HPDE6-E6E7 (cell line): ENCODE results near the gene ACIN1.
A peak's percentile ranks its signal among the peaks of the same experiment; 100 is the strongest.

Experiments used
- DNase-seq: peaks from one replicate; pipeline ENCODE4 v3.0.0; 2011; ENCODE audit warnings: missing footprints; ENCODE audit errors: extremely low spot score

ACIN1 gene

GRCh38 chr14:23043754-23044153 is 51.2 kb downstream of the ACIN1 start:
- no peak for DNase-seq

DNA sequence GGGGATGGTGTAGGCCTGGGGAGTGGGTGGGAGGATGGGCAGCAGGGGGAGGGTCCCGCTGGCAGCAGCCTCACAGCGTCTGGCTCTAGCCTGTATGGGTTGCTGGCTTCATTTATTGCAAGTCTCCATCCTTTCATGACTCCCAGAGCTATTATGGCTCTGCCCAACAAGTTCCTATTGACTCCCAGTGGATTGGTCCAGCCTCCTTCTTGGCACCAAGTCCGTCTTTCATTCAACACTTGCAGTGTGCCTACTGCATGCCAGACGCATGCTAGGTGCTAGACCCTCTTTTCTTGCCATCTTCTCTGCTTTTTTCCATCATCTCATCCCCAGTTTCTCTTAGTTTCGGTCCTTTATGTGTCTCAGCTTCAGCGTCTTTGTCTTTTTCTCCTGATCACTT is 51.8 kb downstream of the ACIN1 start:
- no peak for DNase-seq

DNA sequence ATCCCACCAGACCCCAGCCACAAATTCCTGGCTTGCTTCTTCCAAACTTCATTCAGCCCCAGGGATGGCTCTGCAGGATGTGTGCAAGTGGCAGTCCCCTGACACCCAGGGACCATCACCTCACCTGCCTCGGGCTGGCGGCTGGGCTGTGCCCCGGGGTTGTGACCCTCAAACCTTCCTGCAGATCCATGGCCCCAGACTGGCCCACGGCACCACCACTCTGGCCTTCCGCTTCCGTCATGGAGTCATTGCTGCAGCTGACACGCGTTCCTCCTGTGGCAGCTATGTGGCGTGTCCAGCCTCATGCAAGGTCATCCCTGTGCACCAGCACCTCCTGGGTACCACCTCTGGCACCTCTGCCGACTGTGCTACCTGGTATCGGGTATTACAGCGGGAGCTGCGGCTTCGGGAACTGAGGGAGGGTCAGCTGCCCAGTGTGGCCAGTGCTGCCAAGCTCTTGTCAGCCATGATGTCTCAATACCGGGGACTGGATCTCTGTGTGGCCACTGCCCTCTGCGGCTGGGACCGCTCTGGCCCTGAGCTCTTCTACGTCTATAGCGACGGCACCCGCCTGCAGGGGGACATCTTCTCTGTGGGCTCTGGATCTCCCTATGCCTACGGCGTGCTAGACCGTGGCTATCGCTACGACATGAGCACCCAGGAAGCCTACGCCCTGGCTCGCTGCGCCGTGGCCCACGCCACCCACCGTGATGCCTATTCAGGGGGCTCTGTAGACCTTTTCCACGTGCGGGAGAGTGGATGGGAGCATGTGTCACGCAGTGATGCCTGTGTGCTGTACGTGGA is 52.6 kb downstream of the ACIN1 start, which contains the start of gene PSMB11:
Gene PSMB11, plus strand, starts transcription at position 51 of the 804 bp plus-strand sequence. Its CDS starts 14 bp downstream, at position 65.
- no peak for DNase-seq

- DNase-seq: peak; percentile 56
Measured at GRCh38 chr14:23041729-23042128, 53.2 kb downstream of the ACIN1 start.

- no peak for DNase-seq
Measured at GRCh38 chr14:23040100-23040499, 54.8 kb downstream of the ACIN1 start.

GRCh38 chr14:23035303-23036144 is 59.4 kb downstream of the ACIN1 start:
- DNase-seq: no peak

DNA sequence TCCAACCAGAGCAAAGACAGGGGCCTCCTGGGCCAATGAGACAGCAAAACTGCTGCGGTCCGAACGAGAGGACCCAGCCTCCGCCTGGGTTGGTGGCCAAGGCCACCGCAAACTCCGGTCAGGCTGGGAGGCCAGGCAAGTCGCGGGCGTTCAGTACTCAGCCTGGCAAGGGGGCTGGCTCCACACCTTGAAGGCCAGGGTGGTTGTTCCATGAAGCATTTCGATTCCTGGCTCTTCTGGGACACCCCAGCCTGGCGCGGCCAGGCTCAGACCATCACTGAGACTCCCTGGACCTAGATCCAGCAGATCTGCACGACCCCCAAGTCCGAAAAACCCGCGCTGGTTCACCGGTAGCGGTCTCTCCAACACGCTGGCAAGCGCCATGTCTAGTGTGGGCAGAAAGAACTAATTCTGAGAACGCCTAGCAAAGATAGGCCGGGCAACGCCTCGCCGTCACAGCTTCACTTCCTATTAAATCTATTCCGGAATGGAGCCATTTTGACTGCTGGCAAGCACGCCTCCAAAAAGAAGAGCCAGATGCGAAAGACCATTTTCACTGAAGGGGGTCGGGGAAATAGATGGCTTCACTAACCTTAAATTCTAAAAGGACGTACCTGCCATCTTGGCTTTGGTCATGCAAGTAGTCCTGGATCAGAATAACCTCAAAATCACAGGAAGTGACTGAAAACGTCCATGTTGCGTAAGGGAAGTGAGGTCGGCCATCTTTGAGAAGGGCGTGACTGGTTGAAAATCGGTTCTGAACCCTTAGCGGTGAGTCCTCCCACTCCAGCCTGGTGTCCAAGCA is 60.2 kb downstream of the ACIN1 start, which contains the start of gene PSMB5:
Gene PSMB5, minus strand, starts transcription at position 403 of the 805 bp plus-strand sequence. Its CDS starts 19 bp downstream, at position 384.
- peak; percentile 96 for DNase-seq

GRCh38 chr14:23033801-23034497 is 61.0 kb downstream of the ACIN1 start:
- DNase-seq: no peak

DNA sequence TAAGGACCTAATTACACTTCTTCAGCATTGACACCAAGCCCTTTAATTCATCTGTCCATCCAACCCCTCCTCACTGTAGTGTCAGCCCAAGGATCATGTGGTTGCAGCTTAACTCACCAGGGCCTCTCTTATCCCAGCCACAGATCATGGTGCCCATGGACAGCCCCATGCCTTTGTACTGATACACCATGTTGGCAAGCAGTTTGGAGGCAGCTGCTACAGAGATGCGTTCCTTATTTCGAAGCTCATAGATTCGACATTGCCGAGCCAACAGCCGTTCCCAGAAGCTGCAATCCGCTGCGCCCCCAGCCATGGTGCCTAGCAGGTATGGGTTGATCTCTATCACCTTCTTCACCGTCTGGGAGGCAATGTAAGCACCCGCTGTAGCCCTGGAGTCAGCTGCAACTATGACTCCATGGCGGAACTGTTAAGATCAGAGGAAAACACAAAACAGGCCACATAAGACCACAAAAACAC is 61.6 kb downstream of the ACIN1 start:
- no peak for DNase-seq

- DNase-seq: no peak
Measured at GRCh38 chr14:23030936-23031335, 64.0 kb downstream of the ACIN1 start.

- DNase-seq: no peak
Measured at GRCh38 chr14:23028799-23029198, 66.1 kb downstream of the ACIN1 start.

GRCh38 chr14:23025151-23025814 is 69.7 kb downstream of the ACIN1 start:
- no peak for DNase-seq

GRCh38 chr14:23024612-23025075 is 70.3 kb downstream of the ACIN1 start:
- no peak for DNase-seq

- no peak for DNase-seq
Measured at GRCh38 chr14:23023795-23024152, 71.2 kb downstream of the ACIN1 start.

DNA sequence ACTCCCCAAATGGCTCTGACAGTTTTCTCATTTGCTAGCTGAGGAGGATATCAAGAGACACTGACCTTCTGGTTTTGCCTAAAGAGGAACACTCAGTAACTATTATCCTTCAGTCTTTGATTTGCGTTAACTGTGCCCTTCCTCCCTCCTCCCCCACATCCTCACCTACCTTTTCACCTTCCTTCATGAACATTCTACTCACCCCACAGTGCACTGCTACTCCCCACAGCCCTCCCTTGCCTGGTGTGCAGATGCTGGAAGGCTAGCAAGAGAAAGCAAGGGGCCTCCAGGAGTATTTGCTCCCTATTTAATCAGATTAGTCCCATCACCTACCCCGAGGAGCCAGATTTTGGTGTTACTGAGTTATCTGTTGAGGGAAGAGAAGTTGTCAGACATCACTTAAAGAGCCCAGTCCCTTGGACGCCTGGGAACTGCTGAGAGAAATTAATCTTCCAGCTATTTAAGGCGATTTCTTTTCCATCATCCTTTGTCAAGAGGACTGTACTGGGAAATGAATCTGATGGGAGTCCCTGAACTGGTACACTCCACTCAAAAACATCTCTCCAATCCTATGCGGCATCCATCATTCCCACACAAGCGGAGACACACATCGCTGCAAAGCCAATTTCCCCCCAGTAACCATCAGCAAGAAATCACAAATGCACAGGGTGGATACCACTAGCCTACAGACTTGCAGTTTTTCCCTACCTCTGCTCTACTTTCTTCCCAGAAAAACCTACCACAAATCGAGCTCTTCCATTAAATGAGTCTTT is 71.7 kb downstream of the ACIN1 start:
- DNase-seq: no peak

DNA sequence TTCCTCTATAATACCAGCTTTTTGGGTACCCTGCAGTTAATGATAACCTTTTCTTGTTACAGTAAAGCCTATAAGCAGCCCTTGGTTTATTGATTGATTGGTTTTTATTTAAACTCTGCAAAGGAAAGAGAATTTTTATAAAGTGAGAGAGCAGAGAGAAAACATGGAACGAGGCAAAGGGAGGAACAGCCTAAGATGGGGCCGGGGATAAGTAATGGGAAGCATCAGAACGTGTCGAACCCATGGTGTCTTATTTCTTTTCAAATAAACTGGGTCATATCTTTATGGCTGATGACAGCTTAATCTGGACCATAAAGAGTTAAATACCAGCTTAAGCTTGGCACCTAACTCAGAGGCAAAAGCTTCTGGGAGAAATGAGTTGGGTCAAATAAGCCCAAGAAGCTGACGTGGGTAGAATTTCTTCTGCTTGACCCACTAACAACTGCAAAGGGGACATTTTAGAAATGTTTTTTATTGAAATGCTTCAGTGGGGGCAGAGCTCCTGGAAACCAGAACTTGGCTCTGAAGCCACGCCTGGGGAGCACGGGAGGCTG is 73.0 kb downstream of the ACIN1 start:
- DNase-seq: no peak

DNA sequence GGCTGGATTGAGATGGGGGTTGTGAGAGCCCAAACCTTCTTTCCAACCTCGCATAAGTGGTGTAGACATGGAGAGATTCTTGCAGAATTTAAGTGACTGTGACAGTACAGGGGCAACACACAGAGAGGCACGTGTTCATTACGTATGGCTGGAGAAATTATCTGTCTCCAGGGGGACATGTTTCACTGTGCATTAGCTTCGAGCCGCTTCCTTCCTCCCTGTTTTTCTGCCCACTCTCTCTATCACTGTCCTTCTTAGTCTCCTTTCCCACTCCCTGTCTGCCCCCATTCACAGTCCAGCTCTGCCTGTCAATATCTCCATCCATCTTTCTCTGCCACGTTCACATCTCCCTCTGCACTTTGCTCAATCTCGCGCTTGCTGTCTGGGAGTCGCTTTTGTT is 73.5 kb downstream of the ACIN1 start:
- DNase-seq: no peak

DNA sequence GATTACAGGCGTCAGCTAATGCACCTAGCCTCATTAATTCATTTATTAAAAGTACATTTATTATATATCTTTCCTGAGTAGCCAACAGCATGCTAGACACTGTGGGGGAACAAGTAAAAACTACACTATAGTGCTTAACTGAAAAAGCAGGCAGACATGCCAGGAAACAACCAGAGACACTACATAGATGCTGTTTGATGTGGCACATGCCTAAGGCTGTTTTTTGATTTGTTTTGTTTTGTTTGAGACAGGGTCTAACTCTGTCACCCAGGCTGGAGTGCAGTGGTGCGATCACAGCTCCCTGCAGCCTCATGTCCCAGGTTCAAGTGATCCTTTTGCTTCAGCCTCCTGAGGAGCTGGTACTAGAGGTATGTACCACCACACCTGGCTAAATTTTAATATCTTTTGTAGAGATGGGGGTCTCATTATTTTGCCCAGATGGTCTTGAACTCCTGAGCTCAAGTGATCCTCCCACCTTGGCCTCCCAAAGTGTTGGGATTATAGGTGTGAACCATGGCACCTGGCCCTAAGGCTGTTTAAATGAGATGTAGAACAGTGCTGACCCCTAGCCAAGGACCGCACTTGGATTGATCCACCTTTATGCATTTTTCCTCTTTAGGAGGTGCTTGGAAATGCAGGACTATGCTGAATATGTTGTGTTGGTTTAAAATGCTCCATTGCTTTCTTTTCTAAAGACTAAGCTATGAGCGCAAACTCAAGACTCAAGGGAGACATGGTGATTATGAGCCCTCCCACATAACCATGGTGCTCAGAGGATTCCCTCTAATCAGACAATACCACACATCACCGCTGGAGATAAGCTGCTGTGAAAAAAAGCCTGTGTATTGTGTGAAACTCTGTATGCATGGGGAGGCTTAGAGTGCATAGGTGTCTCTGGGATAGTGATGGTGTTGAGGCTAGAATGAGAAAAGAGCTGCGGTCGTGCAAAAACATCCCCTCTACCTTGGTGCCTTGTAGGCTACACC is 74.5 kb downstream of the ACIN1 start:
- DNase-seq: no peak
